Measurements from ENCODE around the gene IFNL4. TPM values are rescaled to one million over a fixed set of nuclear protein-coding genes. Genes with fewer than 3 reads are reported as not detected.

Gene IFNL4
- total and polyA plus RNA-seq, 4 donors = not detected

GRCh38 chr19:39262496-39262895 is 13.8 kb upstream of the IFNL4 start:
- 94% methylated on average over 4 of the region's 4 CpGs for WGBS
- no peak for DNase-seq (ENCODE audit: low spot score)
- no peak overlapping the region for H3K9ac ChIP-seq (ENCODE audit: low read depth in 1 of 2, low read length in 2 of 2)
- H3K27ac ChIP-seq (ENCODE audit: low read depth in 1 of 2, low read length in 2 of 2) = no peak overlapping the region
- no peak for TF ChIP-seq NR2F2 (IDR thresholded peaks at IDR 0.05)
- TF ChIP-seq, protein P1, sequence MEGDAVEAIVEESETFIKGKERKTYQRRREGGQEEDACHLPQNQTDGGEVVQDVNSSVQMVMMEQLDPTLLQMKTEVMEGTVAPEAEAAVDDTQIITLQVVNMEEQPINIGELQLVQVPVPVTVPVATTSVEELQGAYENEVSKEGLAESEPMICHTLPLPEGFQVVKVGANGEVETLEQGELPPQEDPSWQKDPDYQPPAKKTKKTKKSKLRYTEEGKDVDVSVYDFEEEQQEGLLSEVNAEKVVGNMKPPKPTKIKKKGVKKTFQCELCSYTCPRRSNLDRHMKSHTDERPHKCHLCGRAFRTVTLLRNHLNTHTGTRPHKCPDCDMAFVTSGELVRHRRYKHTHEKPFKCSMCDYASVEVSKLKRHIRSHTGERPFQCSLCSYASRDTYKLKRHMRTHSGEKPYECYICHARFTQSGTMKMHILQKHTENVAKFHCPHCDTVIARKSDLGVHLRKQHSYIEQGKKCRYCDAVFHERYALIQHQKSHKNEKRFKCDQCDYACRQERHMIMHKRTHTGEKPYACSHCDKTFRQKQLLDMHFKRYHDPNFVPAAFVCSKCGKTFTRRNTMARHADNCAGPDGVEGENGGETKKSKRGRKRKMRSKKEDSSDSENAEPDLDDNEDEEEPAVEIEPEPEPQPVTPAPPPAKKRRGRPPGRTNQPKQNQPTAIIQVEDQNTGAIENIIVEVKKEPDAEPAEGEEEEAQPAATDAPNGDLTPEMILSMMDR (IDR thresholded peaks at IDR 0.05; ENCODE audit: low read depth, low read length, missing input control) = no peak
- TF ChIP-seq TAF1 (conservative IDR thresholded peaks at IDR 0.05) = no peak
- TF ChIP-seq RXRA (IDR thresholded peaks at IDR 0.05) = no peak
- TF ChIP-seq, protein P2, sequence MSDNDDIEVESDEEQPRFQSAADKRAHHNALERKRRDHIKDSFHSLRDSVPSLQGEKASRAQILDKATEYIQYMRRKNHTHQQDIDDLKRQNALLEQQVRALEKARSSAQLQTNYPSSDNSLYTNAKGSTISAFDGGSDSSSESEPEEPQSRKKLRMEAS (IDR thresholded peaks at IDR 0.05) = no peak
- TF ChIP-seq REST (IDR thresholded peaks at IDR 0.05) = no peak
- TF ChIP-seq JUND (IDR thresholded peaks at IDR 0.05) = no peak
- no peak for TF ChIP-seq FOXA2 (IDR thresholded peaks at IDR 0.05)
- TF ChIP-seq, protein P3, sequence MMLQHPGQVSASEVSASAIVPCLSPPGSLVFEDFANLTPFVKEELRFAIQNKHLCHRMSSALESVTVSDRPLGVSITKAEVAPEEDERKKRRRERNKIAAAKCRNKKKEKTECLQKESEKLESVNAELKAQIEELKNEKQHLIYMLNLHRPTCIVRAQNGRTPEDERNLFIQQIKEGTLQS (IDR thresholded peaks at IDR 0.05) = no peak
- no peak for TF ChIP-seq SP1 (IDR thresholded peaks at IDR 0.05)
- no peak for TF ChIP-seq GABPA (IDR thresholded peaks at IDR 0.05 in 1 of 2, conservative IDR thresholded peaks at IDR 0.05 in 1 of 2)
- TF ChIP-seq HNF4A (conservative IDR thresholded peaks at IDR 0.05) = no peak
- no peak for TF ChIP-seq EGR1 (IDR thresholded peaks at IDR 0.05; ENCODE audit: low read depth in 2 of 2)
- H3K27me3 ChIP-seq (ENCODE audit: control insufficient read depth in 4 of 4, insufficient read depth in 4 of 4, low read length in 3 of 4) = no peaks in the 10 kb centered on the region
- H3K36me3 ChIP-seq (ENCODE audit: control insufficient read depth in 4 of 4, insufficient read depth in 3 of 4, low read depth in 1 of 4, low read length in 3 of 4) = no peaks in the 10 kb centered on the region
- no peaks in the 10 kb centered on the region for H3K9me3 ChIP-seq (ENCODE audit: control insufficient read depth in 4 of 4, low read length in 3 of 4)
- H3K4me1 ChIP-seq (ENCODE audit: control insufficient read depth in 4 of 4, insufficient read depth in 4 of 4, low read length in 3 of 4) = peaks cover 5 to 19% (median 15%) of the 10 kb centered on the region in 4 donors
- no peak overlapping the region for H3K4me3 ChIP-seq (ENCODE audit: low read depth in 1 of 3, low read length in 3 of 3)

DNA sequence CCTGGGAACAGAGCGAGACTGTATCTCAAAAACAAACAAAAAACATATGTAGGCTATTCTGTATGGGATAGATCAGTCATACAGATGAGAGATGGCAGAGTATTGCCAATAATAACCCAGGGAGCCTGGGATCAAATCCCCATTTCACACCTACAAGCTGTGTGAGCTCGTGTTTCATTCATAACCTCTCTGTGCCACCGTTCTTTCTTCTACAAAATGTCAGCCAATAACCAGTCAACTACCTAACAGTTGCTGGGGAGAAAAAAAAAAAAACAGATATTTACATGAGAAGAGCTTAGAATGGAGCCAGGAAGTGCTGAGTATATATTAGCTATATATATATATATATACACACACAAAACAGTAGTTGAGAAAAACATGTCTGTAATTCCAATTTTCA is 13.0 kb upstream of the IFNL4 start:
- H3K4me3 ChIP-seq (ENCODE audit: low read depth in 1 of 3, low read length in 3 of 3) = no peak overlapping the region
- peaks cover 5 to 19% (median 15%) of the 10 kb centered on the region in 4 donors for H3K4me1 ChIP-seq (ENCODE audit: control insufficient read depth in 4 of 4, insufficient read depth in 4 of 4, low read length in 3 of 4)
- 86% methylated on average over 3 of the region's 3 CpGs for WGBS
- H3K27me3 ChIP-seq (ENCODE audit: control insufficient read depth in 4 of 4, insufficient read depth in 4 of 4, low read length in 3 of 4) = no peaks in the 10 kb centered on the region
- H3K9ac ChIP-seq (ENCODE audit: low read depth in 1 of 2, low read length in 2 of 2) = no peak overlapping the region
- DNase-seq (ENCODE audit: low spot score) = no peak
- no peaks in the 10 kb centered on the region for H3K9me3 ChIP-seq (ENCODE audit: control insufficient read depth in 4 of 4, low read length in 3 of 4)
- TF ChIP-seq REST (IDR thresholded peaks at IDR 0.05) (no peak), HNF4A (conservative IDR thresholded peaks at IDR 0.05) (no peak), RXRA (IDR thresholded peaks at IDR 0.05) (no peak), JUND (IDR thresholded peaks at IDR 0.05) (no peak)
- TF ChIP-seq, protein P3 (IDR thresholded peaks at IDR 0.05) = no peak
- no peaks in the 10 kb centered on the region for H3K36me3 ChIP-seq (ENCODE audit: control insufficient read depth in 4 of 4, insufficient read depth in 3 of 4, low read depth in 1 of 4, low read length in 3 of 4)
- H3K27ac ChIP-seq (ENCODE audit: low read depth in 1 of 2, low read length in 2 of 2) = no peak overlapping the region

All from liver (tissue), 9 donors.